SK-N-SH (cell line): Measurements from ENCODE around the gene ZNF521. TPM values are rescaled to one million over a fixed set of nuclear protein-coding genes. Genes with fewer than 3 reads are reported as not detected.

Experiments used
- CTCF ChIA-PET: fragments of 300-600, 350-600 bp; formaldehyde crosslinking; extraction: SDS; loops from one replicate; lab custom pipeline; 2021; lab: Yijun Ruan, JAX
- POLR2A ChIA-PET: fragments of 350-600 bp; sonication (Branson Sonifier 250); formaldehyde crosslinking; extraction: SDS; loops from one replicate; lab custom pipeline; 2020; ENCODE audit warnings: antibody characterized with exemption, inconsistent platforms; lab: Yijun Ruan, JAX
- DNase-seq: peaks from one replicate; pipeline ENCODE4 v3.0.0; 2012
- H2AFZ ChIP-seq: fragments of 200-600 bp; sonication (generic); 2 replicates; pipeline ENCODE4 v1.8.1; 2016; ENCODE audit warnings: antibody characterized with exemption, mild to moderate bottlenecking, low read depth
- H3F3A ChIP-seq: fragments of 200-600 bp; sonication (generic); replicated peaks from 2 replicates; pipeline ENCODE3; 2016; ENCODE audit warnings: antibody characterized with exemption, mild to moderate bottlenecking; ENCODE audit not compliant: insufficient read depth
- H3K27ac ChIP-seq, 2 experiments: fragments of 200-500 bp in 1 of 2; fragments of 200-600 bp in 1 of 2; sonication (Bioruptor generic) in 1 of 2; sonication (generic), shearing (Covaris generic) in 1 of 2; 2 replicates each; pipeline versions ENCODE4 v1.5.1 to v1.6.1; 2014 to 2016; ENCODE audit warnings: low read depth in 2 of 2, inconsistent platforms in 1 of 2, low read length in 1 of 2, mild to moderate bottlenecking in 1 of 2, mixed read lengths in 1 of 2
- H3K27me3 ChIP-seq: fragments of 200-600 bp; sonication (generic), shearing (Covaris generic); 2 replicates; pipeline ENCODE4 v1.6.1; 2016; ENCODE audit warnings: mixed run types; ENCODE audit not compliant: insufficient read depth
- H3K36me3 ChIP-seq, 2 experiments: fragments of 200-500 bp in 1 of 2; fragments of 200-600 bp in 1 of 2; sonication (Bioruptor generic) in 1 of 2; sonication (generic) in 1 of 2; replicated peaks in 1 of 2; 2 replicates each; pipeline versions ENCODE3 to v1.5.1; 2014 to 2016; ENCODE audit warnings: low read length in 1 of 2, mild to moderate bottlenecking in 1 of 2; ENCODE audit not compliant: insufficient read depth in 2 of 2, control insufficient read depth in 1 of 2
- H3K4me1 ChIP-seq, 2 experiments: fragments of 200-500 bp in 1 of 2; fragments of 200-600 bp in 1 of 2; sonication (Bioruptor generic) in 1 of 2; sonication (generic), shearing (Covaris generic) in 1 of 2; 2 replicates each; pipeline versions ENCODE4 v1.5.1 to v1.6.1; 2014 to 2016; ENCODE audit warnings: low read depth in 1 of 2, low read length in 1 of 2, mixed run types in 1 of 2; ENCODE audit not compliant: insufficient read depth in 2 of 2, control insufficient read depth in 1 of 2
- H3K4me2 ChIP-seq: fragments of 200-600 bp; sonication (generic), shearing (Covaris generic); 2 replicates; pipeline ENCODE4 v1.6.1; 2017; ENCODE audit warnings: mixed run types
- H3K4me3 ChIP-seq, 2 experiments: fragments of 200-500 bp in 1 of 2; fragments of 200-600 bp in 1 of 2; sonication (Bioruptor generic) in 1 of 2; sonication (generic), shearing (Covaris generic) in 1 of 2; 2 replicates each; pipeline versions ENCODE4 v1.5.1 to v1.8.1; 2014 to 2016; ENCODE audit warnings: low read depth in 2 of 2, inconsistent platforms in 1 of 2, low read length in 1 of 2, mild to moderate bottlenecking in 1 of 2, mixed read lengths in 1 of 2, moderate library complexity in 1 of 2
- H3K79me2 ChIP-seq: fragments of 200-600 bp; sonication (generic); 2 replicates; pipeline ENCODE4 v1.8.1; 2017; ENCODE audit warnings: mild to moderate bottlenecking; ENCODE audit not compliant: insufficient read depth
- H3K9ac ChIP-seq: fragments of 200-600 bp; sonication (generic); 2 replicates; pipeline ENCODE4 v1.6.1; 2017; ENCODE audit warnings: mixed run types
- H3K9me2 ChIP-seq: fragments of 200-600 bp; sonication (generic); 2 replicates; pipeline ENCODE4 v1.6.1; 2017; ENCODE audit warnings: mixed run types
- H3K9me3 ChIP-seq: fragments of 200-600 bp; sonication (generic); 2 replicates; pipeline ENCODE4 v1.6.1; 2017; ENCODE audit warnings: mixed run types, mild to moderate bottlenecking, moderate library complexity
- H4K20me1 ChIP-seq: fragments of 200-600 bp; sonication (generic); 2 replicates; pipeline ENCODE4 v1.6.1; 2017; ENCODE audit warnings: mild to moderate bottlenecking, mixed run types; ENCODE audit not compliant: insufficient read depth
- ELF1 ChIP-seq: IDR thresholded peaks from 2 replicates; pipeline ENCODE4 v1.4.0; 2012
- EZH2phosphoT487 ChIP-seq: fragments of 200-600 bp; sonication (generic); IDR thresholded peaks from 2 replicates; pipeline ENCODE4 v1.6.1; 2017; ENCODE audit warnings: low read depth, mixed run types, mild to moderate bottlenecking, antibody characterized with exemption, moderate library complexity, borderline replicate concordance
- FOSL2 ChIP-seq: IDR thresholded peaks from 2 replicates; pipeline ENCODE4 v1.4.0; 2012; ENCODE audit warnings: low read depth, mild to moderate bottlenecking, moderate library complexity, borderline replicate concordance
- FOXM1 ChIP-seq: IDR thresholded peaks from 2 replicates; pipeline ENCODE4 v1.4.0; 2012; ENCODE audit warnings: low read depth, mild to moderate bottlenecking
- GABPA ChIP-seq: IDR thresholded peaks from 2 replicates; pipeline ENCODE4 v1.4.0; 2012; ENCODE audit warnings: low read depth, mild to moderate bottlenecking
- GATA2 ChIP-seq: sonication (generic); formaldehyde crosslinking; IDR thresholded peaks from 2 replicates; pipeline ENCODE4 v1.5.0; 2020; ENCODE audit warnings: mild to moderate bottlenecking, missing genetic modification reagents
- JUND ChIP-seq: IDR thresholded peaks from 2 replicates; pipeline ENCODE4 v1.4.0; 2012
- NRF1 ChIP-seq: IDR thresholded peaks from 2 replicates; pipeline ENCODE4 v1.6.1; 2012; ENCODE audit warnings: low read depth, mild to moderate bottlenecking, low read length
- RAD21 ChIP-seq: IDR thresholded peaks from 2 replicates; pipeline ENCODE4 v1.6.1; 2012; ENCODE audit warnings: mild to moderate bottlenecking, low read length
- RCOR1 ChIP-seq: fragments of 150-350 bp; IDR thresholded peaks from 2 replicates; pipeline ENCODE4 v1.6.1; 2017; ENCODE audit warnings: antibody characterized with exemption, low read length
- RFX5 ChIP-seq: IDR thresholded peaks from 2 replicates; pipeline ENCODE4 v1.6.1; 2012; ENCODE audit warnings: mild to moderate bottlenecking, improper control_type of control experiment, low read length
- RXRA ChIP-seq: IDR thresholded peaks from 2 replicates; pipeline ENCODE4 v1.4.0; 2012; ENCODE audit warnings: low read depth, mild to moderate bottlenecking, borderline replicate concordance
- SIN3A ChIP-seq: IDR thresholded peaks from 2 replicates; pipeline ENCODE4 v1.6.1; 2012; ENCODE audit warnings: low read depth, mild to moderate bottlenecking, low read length, moderate library complexity, borderline replicate concordance
- SMC3 ChIP-seq: IDR thresholded peaks from 2 replicates; pipeline ENCODE4 v1.6.1; 2012; ENCODE audit warnings: low read depth, low read length, improper control_type of control experiment
- USF2 ChIP-seq: fragments of 150-350 bp; IDR thresholded peaks from 2 replicates; pipeline ENCODE4 v1.6.1; 2017; ENCODE audit warnings: antibody characterized with exemption, low read length, low read depth, borderline replicate concordance
- WGBS: methylation state at CpG from one replicate; pipeline ENCODE4 v1.1.6; 2017; ENCODE audit warnings: low lambda C conversion rate; 5-methylcytosine and 5-hydroxymethylcytosine counted together
- polyA plus RNA-seq, 3 experiments: library from polyadenylated mRNA; depleted of rRNA; stranded (reverse); fragments of >200 nt; gene quantifications; 2 replicates each; pipeline ENCODE4 v1.2.3, GENCODE V29; 2012
- TF ChIP-seq, protein P1 (sequence below): fragments of 150-350 bp; IDR thresholded peaks from 2 replicates; pipeline ENCODE4 v1.6.1; 2016; ENCODE audit warnings: mild to moderate bottlenecking, low read depth, low read length
- TF ChIP-seq, protein P2 (sequence below): IDR thresholded peaks from 2 replicates; pipeline ENCODE4; 2012

The ZNF521 gene
- polyA plus RNA-seq, 1 of the 3 experiments (the other 2 are of a cell fraction), result 14.1 TPM

- TF ChIP-seq GABPA (no peak), RCOR1 (peak; percentile 78), ELF1 (no peak), RAD21 (no peak), RXRA (no peak), RFX5 (peak; percentile 89), GATA2 (CRISPR knock-in tag) (no peak), FOXM1 (no peak), SMC3 (no peak), SIN3A (no peak)
- TF ChIP-seq, protein P1, sequence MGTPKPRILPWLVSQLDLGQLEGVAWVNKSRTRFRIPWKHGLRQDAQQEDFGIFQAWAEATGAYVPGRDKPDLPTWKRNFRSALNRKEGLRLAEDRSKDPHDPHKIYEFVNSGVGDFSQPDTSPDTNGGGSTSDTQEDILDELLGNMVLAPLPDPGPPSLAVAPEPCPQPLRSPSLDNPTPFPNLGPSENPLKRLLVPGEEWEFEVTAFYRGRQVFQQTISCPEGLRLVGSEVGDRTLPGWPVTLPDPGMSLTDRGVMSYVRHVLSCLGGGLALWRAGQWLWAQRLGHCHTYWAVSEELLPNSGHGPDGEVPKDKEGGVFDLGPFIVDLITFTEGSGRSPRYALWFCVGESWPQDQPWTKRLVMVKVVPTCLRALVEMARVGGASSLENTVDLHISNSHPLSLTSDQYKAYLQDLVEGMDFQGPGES, result no peak
- TF ChIP-seq, protein P2, sequence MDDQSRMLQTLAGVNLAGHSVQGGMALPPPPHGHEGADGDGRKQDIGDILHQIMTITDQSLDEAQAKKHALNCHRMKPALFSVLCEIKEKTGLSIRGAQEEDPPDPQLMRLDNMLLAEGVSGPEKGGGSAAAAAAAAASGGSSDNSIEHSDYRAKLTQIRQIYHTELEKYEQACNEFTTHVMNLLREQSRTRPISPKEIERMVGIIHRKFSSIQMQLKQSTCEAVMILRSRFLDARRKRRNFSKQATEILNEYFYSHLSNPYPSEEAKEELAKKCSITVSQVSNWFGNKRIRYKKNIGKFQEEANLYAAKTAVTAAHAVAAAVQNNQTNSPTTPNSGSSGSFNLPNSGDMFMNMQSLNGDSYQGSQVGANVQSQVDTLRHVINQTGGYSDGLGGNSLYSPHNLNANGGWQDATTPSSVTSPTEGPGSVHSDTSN, result peak; percentile 67
- TF ChIP-seq, all 33 proteins: peak for 10
Measured at GRCh38 chr18:25229081-25229480, 122.9 kb downstream of the ZNF521 start (continued).

GRCh38 chr18:25228410-25228809, 123.6 kb downstream of the ZNF521 start:
- Histone ChIP-seq H3K27ac (peak overlapping the region; percentile 25 to 34; a peak in 2 of 4 replicates), H3K4me3 (no peak overlapping the region), H3K9me3 (no peaks in the 10 kb centered on the region), H4K20me1 (no peaks in the 10 kb centered on the region), H3K9ac (no peak overlapping the region), H3K27me3 (no peaks in the 10 kb centered on the region), H3F3A (peaks cover 4% of the 10 kb centered on the region), H3K4me2 (no peak overlapping the region), H3K4me1 (peaks cover 0 to 13% of the 10 kb centered on the region in 2 experiments; a peak in 2 of 4 replicates), H3K79me2 (no peaks in the 10 kb centered on the region), H3K9me2 (no peaks in the 10 kb centered on the region), H3K36me3 (peaks cover 0 to 25% of the 10 kb centered on the region in 2 experiments), H2AFZ (no peak overlapping the region)
- no peak for DNase-seq
- no peak for TF ChIP-seq JUND
- no peak for TF ChIP-seq NRF1
- TF ChIP-seq USF2, result no peak
- TF ChIP-seq EZH2phosphoT487, result no peak
- TF ChIP-seq FOSL2, result no peak
- TF ChIP-seq, protein P1, result no peak
- CTCF ChIA-PET, result interaction anchor here (0.5 to 0.8 kb wide), 2 partner anchors 22 to 275 kb away, joined by 3 read pairs; no protein-coding TSS in a partner anchor
- POLR2A ChIA-PET, result no interaction called here
- WGBS, result 73% methylated on average over 1 of the region's 1 CpG
